Left renal pelvis (tissue), 4 donors: Measurements from ENCODE around the gene RPL15. TPM values are rescaled to one million over a fixed set of nuclear protein-coding genes. Genes with fewer than 3 reads are reported as not detected.

Experiments used
- DNase-seq, 4 donors: peaks; one replicate each; pipeline ENCODE4 v3.0.0-alpha.2; 2013; ENCODE audit warnings: low read depth in 4 of 4, low spot score in 3 of 4
- polyA plus RNA-seq, 4 donors: library from polyadenylated mRNA; unstranded; fragments of 120-200 nt; gene quantifications; one replicate each; pipeline ENCODE4 v1.2.1, GENCODE V29; 2013; ENCODE audit not compliant: insufficient read length in 4 of 4

Gene RPL15
- polyA plus RNA-seq, 4 donors: 2,072 to 2,492 (median 2,223) TPM

GRCh38 chr3:23956701-23957100 is 39.8 kb downstream of the RPL15 start:
- DNase-seq: no peak

- no peak for DNase-seq
Observed at GRCh38 chr3:23959135-23959900, 42.4 kb downstream of the RPL15 start.

- no peak for DNase-seq
Observed at GRCh38 chr3:23960649-23961048, 43.7 kb downstream of the RPL15 start.

GRCh38 chr3:23961066-23961465 is 44.1 kb downstream of the RPL15 start:
- DNase-seq: no peak

- DNase-seq: no peak
Observed at GRCh38 chr3:23961913-23962312, 45.0 kb downstream of the RPL15 start.

- DNase-seq: no peak
Observed at GRCh38 chr3:23964537-23965235, 47.8 kb downstream of the RPL15 start.

- DNase-seq: no peak
Observed at GRCh38 chr3:23966328-23966727, 49.4 kb downstream of the RPL15 start.

GRCh38 chr3:23968463-23969184 is 51.7 kb downstream of the RPL15 start:
- no peak for DNase-seq

- DNase-seq: no peak
Observed at GRCh38 chr3:23969393-23969792, 52.5 kb downstream of the RPL15 start.

Other genes starting within 250 kb of the RPL15 start
- 100 to 1,000 TPM; 135 to 173 (median 154) TPM for gene UBE2E1, start 111.2 kb upstream of the RPL15 start, polyA plus RNA-seq
- 10 to 100 TPM; 13.6 to 17.3 (median 16.8) TPM for gene NKIRAS1, start 142 bp upstream of the RPL15 start, polyA plus RNA-seq
- gene NR1D2, start 28.2 kb downstream of the RPL15 start, polyA plus RNA-seq: 10 to 100 TPM; 42.5 to 55.3 (median 45.2) TPM